ENCODE data around the gene RRH.
A peak's percentile ranks its signal among the peaks of the same experiment; 100 is the strongest.
"Not testable (repeated sequence)": the region's sequence is repeated elsewhere in the genome, so short reads cannot be mapped to it uniquely, and the experiment has no call there.

The RRH gene

GRCh38 chr4:109827672-109828071, at the start of gene RRH:
TSS of gene RRH (plus strand) at chr4:109827972. CDS start at chr4:109828028, 56 bp downstream.
- DNase-seq, result no peak

DNA sequence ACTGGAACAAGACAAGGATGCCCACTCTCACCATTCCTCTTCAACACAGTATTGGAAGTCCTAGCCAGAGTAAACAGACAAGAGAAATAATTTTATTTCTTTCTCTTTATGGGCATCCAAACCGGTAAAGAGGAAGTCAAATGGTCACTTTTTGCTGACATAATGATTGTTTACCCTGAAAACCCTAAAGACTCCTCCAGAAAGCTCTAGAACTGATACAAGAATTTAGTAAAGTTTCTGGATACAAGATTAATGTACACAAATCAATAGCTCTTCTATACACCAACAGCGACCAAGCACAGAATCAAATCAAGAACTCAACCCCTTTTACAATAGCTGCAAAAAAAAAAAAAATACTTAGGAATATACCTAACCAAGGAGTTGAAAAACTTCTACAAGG, 45.7 kb upstream of the RRH start:
- not testable (repeated sequence) for DNase-seq

DNA sequence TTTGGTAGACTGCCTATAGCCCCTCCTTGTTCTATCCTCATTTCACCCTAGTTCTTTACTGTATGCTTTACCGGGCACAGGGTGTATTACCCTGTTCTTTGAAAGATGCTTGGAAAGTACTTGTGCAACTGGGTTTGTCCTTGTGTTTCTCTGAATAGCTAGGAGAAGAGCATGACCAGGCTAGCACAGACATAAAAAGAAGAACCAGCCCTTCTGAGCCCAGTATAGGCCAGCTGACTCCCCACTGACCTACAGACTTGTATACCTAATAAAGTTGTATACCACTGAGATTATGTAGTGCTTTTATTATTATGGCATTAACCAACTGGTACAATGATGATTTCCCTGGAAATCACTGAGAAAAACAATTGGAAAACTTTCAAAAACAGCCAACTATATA, 40.9 kb upstream of the RRH start:
- no peak for DNase-seq

- DNase-seq, result no peak
Observed at GRCh38 chr4:109787807-109788206, 40.0 kb upstream of the RRH start.

DNA sequence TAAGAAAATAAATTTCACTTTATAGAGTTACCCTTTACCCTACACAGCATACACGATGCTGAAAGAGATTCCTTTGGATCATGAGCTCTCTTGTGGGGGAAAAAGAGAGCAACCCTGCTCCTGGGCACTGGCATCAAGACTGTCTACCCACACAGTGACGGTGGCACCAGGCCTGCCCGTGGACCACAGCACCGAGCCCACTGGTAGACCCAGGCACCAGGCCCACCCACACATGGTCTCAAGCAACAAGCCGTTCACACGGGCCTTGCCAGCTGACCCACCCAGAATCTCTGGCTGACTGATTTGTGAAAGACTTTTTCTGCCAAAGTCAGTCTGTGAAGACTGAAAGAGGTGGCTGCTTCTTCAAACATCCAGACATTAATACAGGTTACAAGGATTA, 32.7 kb upstream of the RRH start:
- DNase-seq, result no peak

- no peak for DNase-seq
Observed at GRCh38 chr4:109798866-109799265, 28.9 kb upstream of the RRH start.

DNA sequence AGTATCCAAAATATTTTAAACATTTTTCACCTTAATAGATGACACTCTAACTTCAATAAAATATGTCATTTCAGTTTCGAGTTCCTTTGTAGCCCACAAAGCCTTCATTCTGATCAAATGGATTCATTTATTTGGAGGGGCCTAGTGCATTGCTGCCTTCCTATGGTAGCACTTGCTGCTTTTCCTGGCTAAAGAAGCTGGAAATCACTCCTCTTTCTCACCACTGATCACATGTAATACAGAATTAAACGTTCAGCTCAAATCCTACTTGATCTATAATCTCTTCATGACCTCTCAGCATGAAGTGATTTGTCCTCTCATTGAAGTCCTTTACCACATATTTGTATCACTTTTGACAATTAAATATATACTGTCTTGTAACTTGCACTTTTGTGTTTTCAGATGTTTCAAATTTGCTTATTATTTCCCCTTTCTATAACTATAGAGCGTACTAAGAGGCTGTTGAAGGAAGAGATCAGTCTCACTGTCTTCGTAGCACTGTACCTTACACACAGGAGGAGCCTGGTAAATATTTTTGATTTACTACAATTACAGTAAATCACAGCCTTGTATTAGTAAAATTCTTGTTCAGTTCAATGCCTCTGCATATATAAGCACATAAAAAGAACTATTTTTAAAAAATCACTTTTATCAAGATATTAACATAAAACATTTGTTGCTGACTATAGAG, 26.5 kb upstream of the RRH start:
- no peak for DNase-seq

DNA sequence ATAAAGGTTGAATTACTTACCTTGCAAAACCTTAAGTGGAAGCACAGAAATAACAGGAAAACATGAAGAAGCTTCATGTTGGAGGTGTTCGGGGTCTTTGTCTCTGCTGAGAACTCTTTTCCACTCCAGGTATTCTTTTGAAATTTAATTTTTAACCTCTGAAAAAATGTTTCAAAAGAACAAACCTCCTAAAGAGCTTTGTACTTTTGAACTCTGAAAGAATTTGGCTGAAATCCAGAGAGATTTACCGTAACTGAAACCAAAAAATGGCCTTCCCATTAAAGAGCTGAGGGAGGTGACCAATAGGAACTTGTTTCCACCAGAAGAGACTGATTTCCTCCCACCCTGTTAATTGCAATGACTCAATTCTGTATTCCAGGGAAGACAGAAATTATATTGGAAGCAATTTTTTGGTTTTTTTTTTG, 25.9 kb upstream of the RRH start, which contains the start of gene CFI:
Gene CFI (minus strand): TSS at position 105 of the 425 bp plus-strand sequence. CDS start 28 bp downstream, at position 77.
- no peak for DNase-seq

- DNase-seq, result no peak
Observed at GRCh38 chr4:109803924-109804571, 23.7 kb upstream of the RRH start.

GRCh38 chr4:109809655-109810054, 18.1 kb upstream of the RRH start:
- no peak for DNase-seq

DNA sequence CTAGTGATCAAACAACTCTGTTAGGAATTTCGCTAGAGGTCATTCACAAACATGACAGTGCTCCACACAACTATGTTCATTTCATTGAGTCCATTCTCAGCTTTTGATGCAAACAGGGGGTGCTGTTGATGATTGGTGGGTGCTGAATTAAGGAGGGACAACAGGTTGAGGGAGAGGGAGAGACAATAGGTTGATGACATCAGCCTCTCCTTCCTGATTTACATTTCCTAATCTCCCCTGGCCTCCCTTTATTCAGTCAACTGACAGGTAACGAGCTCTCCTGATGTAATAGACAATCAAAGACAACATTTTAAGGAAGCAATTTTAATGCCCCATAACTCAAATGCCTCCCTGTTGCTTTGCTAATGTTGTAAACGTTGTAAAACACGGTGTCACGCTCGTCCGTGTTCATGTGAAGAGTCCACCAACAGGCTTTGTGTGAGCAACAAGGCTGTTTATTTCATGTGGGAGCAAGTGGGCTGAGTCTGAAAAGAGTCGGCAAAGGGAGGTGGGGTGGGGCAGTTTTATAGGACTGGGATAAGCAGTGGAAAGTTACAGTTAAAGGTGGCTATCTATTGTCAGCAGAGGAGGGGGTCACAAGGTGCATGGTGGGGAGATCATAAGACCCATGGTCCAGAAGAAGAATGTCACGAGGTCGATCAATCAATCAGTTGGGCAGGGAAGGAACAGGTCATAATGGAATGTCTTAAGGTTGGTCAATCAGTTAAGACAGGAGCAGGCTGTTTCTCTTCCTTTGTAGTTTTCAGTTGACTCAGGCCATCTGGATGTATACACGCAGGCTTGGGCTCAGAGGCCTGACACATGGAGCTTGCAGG, 17.0 kb upstream of the RRH start:
- DNase-seq, result no peak

DNA sequence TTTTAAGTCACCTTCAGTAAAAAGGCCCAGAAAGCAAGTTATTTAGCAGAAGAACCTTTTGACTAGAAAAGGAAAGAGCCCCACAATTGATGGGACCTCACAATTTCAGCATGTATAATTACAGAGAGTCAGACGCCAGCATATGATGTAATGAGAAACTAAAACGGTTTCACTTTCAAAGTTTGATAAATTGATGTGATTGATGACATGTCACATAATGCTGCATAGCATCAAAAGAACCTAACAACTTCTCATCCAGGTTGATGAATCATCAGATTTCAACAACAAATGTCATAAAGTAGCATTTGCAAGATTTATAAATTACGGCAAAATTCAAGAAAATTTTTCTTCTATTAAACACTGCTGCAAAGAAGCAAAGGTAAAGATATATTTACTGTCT, 16.1 kb upstream of the RRH start:
- DNase-seq, result no peak

- peak; percentile 64 for DNase-seq
Observed at GRCh38 chr4:109815151-109816081, 12.4 kb upstream of the RRH start, which contains the start of gene GAR1. TSS of gene GAR1 (plus strand) at chr4:109815762. CDS start at chr4:109816165, 403 bp downstream.

GRCh38 chr4:109816082-109816442, 11.7 kb upstream of the RRH start:
- no peak for DNase-seq

- no peak for DNase-seq
Observed at GRCh38 chr4:109816894-109817293, 10.9 kb upstream of the RRH start.

GRCh38 chr4:109818268-109818667, 9.5 kb upstream of the RRH start:
- DNase-seq, result no peak

DNA sequence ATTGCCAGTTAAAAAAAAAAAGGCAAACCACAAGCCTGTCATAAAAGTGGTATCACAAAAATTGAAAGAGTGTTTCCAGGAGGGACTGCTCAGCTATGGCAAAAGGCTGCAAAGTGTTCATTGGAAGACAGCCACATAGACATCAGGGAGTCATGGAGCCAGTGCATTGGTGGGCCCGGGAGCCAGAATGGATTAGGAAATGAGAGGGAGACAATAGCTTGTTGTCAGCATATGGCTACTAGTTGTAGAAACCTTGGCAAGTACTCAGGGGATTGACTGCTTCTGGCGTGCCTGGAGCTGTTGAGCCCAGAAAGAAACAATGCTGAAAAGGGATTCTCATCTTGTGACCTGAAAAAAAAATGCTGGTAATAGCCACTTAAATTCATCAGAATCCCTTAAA, 7.2 kb upstream of the RRH start:
- no peak for DNase-seq

GRCh38 chr4:109821185-109821584, 6.6 kb upstream of the RRH start:
- no peak for DNase-seq

DNA sequence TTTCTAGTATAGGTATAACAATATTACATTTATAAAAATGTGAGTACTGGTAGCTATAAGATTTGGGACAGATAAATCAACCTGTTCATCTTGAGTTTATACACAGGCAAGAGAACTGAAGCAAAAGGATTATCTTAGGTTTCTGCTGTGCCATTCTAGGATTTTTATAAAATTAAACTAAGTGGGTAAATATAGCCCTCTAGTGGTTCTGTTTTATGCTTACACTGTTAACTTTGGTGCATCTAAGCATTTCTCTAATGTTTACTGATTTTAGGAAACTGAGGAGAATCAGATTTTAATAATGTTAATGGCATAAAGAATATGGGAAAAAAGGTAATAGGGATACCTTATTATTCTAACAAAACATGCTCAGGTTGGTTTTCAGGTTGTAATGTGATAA, 1.1 kb upstream of the RRH start:
- DNase-seq, result no peak

DNA sequence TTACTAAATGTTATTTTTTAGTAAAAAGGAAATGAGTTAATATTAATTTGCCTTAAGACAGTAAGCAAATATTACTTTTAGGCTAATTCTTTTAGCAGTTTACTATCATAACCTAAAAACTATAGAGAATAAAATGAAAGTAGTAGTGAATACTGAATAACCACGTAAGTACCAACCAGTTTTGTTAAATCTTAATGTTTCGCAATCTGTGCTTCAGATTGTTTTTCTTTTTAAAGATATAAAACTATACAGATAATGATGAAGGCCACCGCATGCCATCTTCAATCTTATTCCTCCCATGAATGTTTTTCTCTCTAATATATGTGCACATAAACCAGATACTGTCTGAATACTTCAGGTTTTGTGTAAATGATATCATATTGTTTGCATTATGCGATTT, 6.0 kb downstream of the RRH start:
- DNase-seq, result no peak

- no peak for DNase-seq
Observed at GRCh38 chr4:109836985-109837384, 9.2 kb downstream of the RRH start.

DNA sequence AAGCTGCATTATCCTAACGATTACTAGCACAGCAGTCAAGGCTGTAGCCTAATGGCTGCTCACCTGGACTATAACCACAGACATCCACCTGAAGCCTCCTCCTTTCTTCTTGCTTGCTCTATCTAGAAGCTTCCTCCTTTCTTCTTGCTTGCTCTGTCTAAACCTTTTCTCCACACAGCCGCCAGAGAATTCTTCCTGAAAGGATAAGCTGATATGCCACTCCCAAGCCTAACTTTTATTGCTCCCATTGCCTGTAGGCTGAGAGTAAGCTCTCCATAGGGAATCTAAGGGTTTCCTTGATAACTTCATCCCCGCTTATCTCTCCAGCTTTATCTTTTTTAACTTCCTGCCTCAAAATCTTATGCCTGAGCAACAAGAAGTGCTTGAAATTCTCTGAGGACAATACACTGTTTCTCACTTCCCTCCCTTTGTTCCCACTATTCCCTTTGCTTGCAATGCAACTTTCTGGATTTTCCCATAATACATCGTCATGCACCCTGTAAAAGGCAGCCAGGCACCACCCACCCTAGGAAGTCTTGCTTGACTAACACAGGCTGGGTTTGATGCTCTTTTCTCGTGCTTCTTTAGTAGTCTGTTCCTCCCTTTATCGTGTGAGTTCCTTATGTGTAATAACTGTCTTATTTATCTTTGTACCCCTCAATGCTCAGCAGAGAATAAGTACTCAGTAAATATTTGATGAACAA, 18.8 kb downstream of the RRH start:
- DNase-seq, result no peak

Measured in NCI-H2107 (cell line).